Measurements from ENCODE around the gene RAB9A.

GRCh38 chrX:13655674-13656073, 33.3 kb upstream of the RAB9A start:
- TF ChIP-seq HDGF (IDR thresholded peaks at IDR 0.05; ENCODE audit: borderline replicate concordance) (no peak), ARNT (IDR thresholded peaks at IDR 0.05) (no peak), FOXA1 (IDR thresholded peaks at IDR 0.05) (no peak), TARDBP (IDR thresholded peaks at IDR 0.05) (no peak), ZNF384 (IDR thresholded peaks at IDR 0.05) (no peak), LEF1 (IDR thresholded peaks at IDR 0.05; ENCODE audit: borderline replicate concordance) (no peak)

Data from HEK293T (cell line).